Vagina (tissue), 2 donors: ENCODE data around the gene LACC1. TPM values are rescaled to one million over a fixed set of nuclear protein-coding genes. Genes with fewer than 3 reads are reported as not detected.

Source experiments
- DNase-seq, 2 donors: peaks; one replicate each; pipeline ENCODE4 v3.0.0-alpha.2; 2017; ENCODE audit errors: extremely low spot score in 2 of 2
- H3K27ac ChIP-seq: fragments of 200-600 bp; sonication (generic); one replicate; pipeline ENCODE4 v1.5.1; 2019
- H3K27me3 ChIP-seq: fragments of 200-600 bp; sonication (generic); one replicate; pipeline ENCODE4 v1.5.1; 2019
- H3K36me3 ChIP-seq, 2 donors: fragments of 200-600 bp; sonication (generic); one replicate each; pipeline ENCODE4 v1.5.1; 2017 to 2019
- H3K4me1 ChIP-seq: fragments of 200-600 bp; sonication (generic); one replicate; pipeline ENCODE4 v1.5.1; 2019
- H3K4me3 ChIP-seq, 2 donors: fragments of 200-600 bp; sonication (generic); 1 replicate in 1 of 2; 2 replicates in 1 of 2; pipeline ENCODE4 v1.5.1; 2016 to 2019
- H3K9me3 ChIP-seq: fragments of 200-600 bp; sonication (generic); one replicate; pipeline ENCODE4 v1.5.1; 2019
- POLR2A ChIP-seq, 2 donors: fragments of 450-650 bp; IDR thresholded peaks; one replicate each; pipeline ENCODE4 v1.6.1; 2017; ENCODE audit warnings: antibody characterized with exemption in 2 of 2, mild to moderate bottlenecking in 2 of 2, moderate library complexity in 2 of 2
- POLR2AphosphoS5 ChIP-seq, 2 donors: sonication (generic); formaldehyde crosslinking; IDR thresholded peaks; one replicate each; pipeline ENCODE4 v1.9.0; 2017; ENCODE audit warnings: antibody characterized with exemption in 2 of 2, mild to moderate bottlenecking in 2 of 2, low read depth in 1 of 2; ENCODE audit not compliant: insufficient read depth in 1 of 2
- intact Hi-C: fragments of 100-400 bp; cut with DNase I; formaldehyde crosslinking; loops from one replicate; pipeline ENCODE4 v1.15.1; 2023
- total RNA-seq: library from RNA; depleted of rRNA; stranded (reverse); fragments of >200 nt; gene quantifications from one replicate; pipeline ENCODE4 v1.2.3, GENCODE V29; 2016
- TF ChIP-seq, protein P1 (sequence below), 3 experiments: fragments of 450-650 bp in 2 of 3; fragments of 200-600 bp in 1 of 3; sonication (generic) in 1 of 3; IDR thresholded peaks; one replicate each; pipeline ENCODE4 v1.5.1; 2017 to 2019; ENCODE audit warnings: antibody characterized with exemption in 3 of 3, mild to moderate bottlenecking in 2 of 3, moderate library complexity in 2 of 3

The LACC1 gene
- total RNA-seq, 1 donor from 2014 or later: 2.9 TPM

DNA sequence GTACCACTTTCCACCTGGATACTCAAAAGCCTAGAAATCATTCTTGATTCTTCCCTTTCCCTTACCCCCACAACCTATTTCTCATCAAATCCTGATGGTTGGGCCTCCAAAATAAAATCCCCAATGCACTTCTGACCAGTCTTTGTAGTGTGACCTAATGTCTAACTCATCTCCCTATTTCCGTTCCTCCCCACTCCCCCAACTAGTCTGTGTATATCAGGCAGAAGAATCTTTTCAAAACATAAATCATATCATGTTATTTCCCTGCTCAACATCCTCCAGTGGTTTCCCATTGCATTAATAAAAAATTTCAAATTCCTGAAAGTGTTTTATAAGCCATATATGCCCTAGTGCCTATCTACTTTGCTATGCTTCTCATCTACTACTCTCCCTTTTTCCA lies 17.8 kb upstream of the LACC1 start:
- intact Hi-C loops: no loop called here
- Histone ChIP-seq H3K27ac (no peak overlapping the region), H3K9me3 (no peaks in the 10 kb centered on the region), H3K4me1 (no peaks in the 10 kb centered on the region), H3K27me3 (no peaks in the 10 kb centered on the region), H3K4me3 (no peak overlapping the region), H3K36me3 (no peaks in the 10 kb centered on the region)
- DNase-seq: no peak
- TF ChIP-seq, protein P1, sequence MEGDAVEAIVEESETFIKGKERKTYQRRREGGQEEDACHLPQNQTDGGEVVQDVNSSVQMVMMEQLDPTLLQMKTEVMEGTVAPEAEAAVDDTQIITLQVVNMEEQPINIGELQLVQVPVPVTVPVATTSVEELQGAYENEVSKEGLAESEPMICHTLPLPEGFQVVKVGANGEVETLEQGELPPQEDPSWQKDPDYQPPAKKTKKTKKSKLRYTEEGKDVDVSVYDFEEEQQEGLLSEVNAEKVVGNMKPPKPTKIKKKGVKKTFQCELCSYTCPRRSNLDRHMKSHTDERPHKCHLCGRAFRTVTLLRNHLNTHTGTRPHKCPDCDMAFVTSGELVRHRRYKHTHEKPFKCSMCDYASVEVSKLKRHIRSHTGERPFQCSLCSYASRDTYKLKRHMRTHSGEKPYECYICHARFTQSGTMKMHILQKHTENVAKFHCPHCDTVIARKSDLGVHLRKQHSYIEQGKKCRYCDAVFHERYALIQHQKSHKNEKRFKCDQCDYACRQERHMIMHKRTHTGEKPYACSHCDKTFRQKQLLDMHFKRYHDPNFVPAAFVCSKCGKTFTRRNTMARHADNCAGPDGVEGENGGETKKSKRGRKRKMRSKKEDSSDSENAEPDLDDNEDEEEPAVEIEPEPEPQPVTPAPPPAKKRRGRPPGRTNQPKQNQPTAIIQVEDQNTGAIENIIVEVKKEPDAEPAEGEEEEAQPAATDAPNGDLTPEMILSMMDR (IDR thresholded peaks at IDR 0.05): no peak
- TF ChIP-seq POLR2A (IDR thresholded peaks at IDR 0.05) (no peak), POLR2AphosphoS5 (IDR thresholded peaks at IDR 0.05; ENCODE audit: insufficient read depth in 1 of 2, low read depth in 1 of 2) (no peak)

- H3K27me3 ChIP-seq: no peaks in the 10 kb centered on the region
- TF ChIP-seq POLR2A (IDR thresholded peaks at IDR 0.05): no peak
- no peak for TF ChIP-seq POLR2AphosphoS5 (IDR thresholded peaks at IDR 0.05; ENCODE audit: insufficient read depth in 1 of 2, low read depth in 1 of 2)
- TF ChIP-seq, protein P1 (IDR thresholded peaks at IDR 0.05): no peak
- no peak for DNase-seq
- no peak overlapping the region for H3K27ac ChIP-seq
- H3K9me3 ChIP-seq: no peaks in the 10 kb centered on the region
- H3K4me1 ChIP-seq: no peaks in the 10 kb centered on the region
- no peak overlapping the region for H3K4me3 ChIP-seq
- no peaks in the 10 kb centered on the region for H3K36me3 ChIP-seq
- intact Hi-C loops: no loop called here
Measured at GRCh38 chr13:43864921-43865320, 14.8 kb upstream of the LACC1 start.

GRCh38 chr13:43865892-43866291 lies 13.8 kb upstream of the LACC1 start:
- no peak overlapping the region for H3K27ac ChIP-seq
- no peaks in the 10 kb centered on the region for H3K4me1 ChIP-seq
- no peaks in the 10 kb centered on the region for H3K36me3 ChIP-seq
- H3K4me3 ChIP-seq: no peak overlapping the region
- no peak for DNase-seq
- no peaks in the 10 kb centered on the region for H3K9me3 ChIP-seq
- no peaks in the 10 kb centered on the region for H3K27me3 ChIP-seq
- TF ChIP-seq, protein P1 (IDR thresholded peaks at IDR 0.05): no peak
- TF ChIP-seq POLR2AphosphoS5 (IDR thresholded peaks at IDR 0.05; ENCODE audit: insufficient read depth in 1 of 2, low read depth in 1 of 2) (no peak), POLR2A (IDR thresholded peaks at IDR 0.05) (no peak)
- intact Hi-C loops: no loop called here

- H3K9me3 ChIP-seq: no peaks in the 10 kb centered on the region
- no peaks in the 10 kb centered on the region for H3K36me3 ChIP-seq
- no peak for TF ChIP-seq POLR2AphosphoS5 (IDR thresholded peaks at IDR 0.05; ENCODE audit: insufficient read depth in 1 of 2, low read depth in 1 of 2)
- no peak for TF ChIP-seq POLR2A (IDR thresholded peaks at IDR 0.05)
- TF ChIP-seq, protein P1 (IDR thresholded peaks at IDR 0.05): no peak
- no peak overlapping the region for H3K4me3 ChIP-seq
- no peak overlapping the region for H3K27ac ChIP-seq
- no peaks in the 10 kb centered on the region for H3K27me3 ChIP-seq
- DNase-seq: no peak
- no peaks in the 10 kb centered on the region for H3K4me1 ChIP-seq
- intact Hi-C loops: no loop called here
Measured at GRCh38 chr13:43872181-43872580, 7.5 kb upstream of the LACC1 start.

GRCh38 chr13:43874504-43875092 lies 5.1 kb upstream of the LACC1 start:
- Histone ChIP-seq H3K27ac (no peak overlapping the region), H3K9me3 (no peaks in the 10 kb centered on the region), H3K27me3 (no peaks in the 10 kb centered on the region), H3K36me3 (no peaks in the 10 kb centered on the region), H3K4me3 (no peak overlapping the region), H3K4me1 (peaks cover 9% of the 10 kb centered on the region)
- no peak for DNase-seq
- intact Hi-C loops: no loop called here
- TF ChIP-seq POLR2AphosphoS5 (IDR thresholded peaks at IDR 0.05; ENCODE audit: insufficient read depth in 1 of 2, low read depth in 1 of 2): no peak
- TF ChIP-seq, protein P1 (IDR thresholded peaks at IDR 0.05): peak; percentile 37 to 47 (median 46)
